ENCODE measurements around the gene HLA-F. TPM values are rescaled to one million over a fixed set of nuclear protein-coding genes. Genes with fewer than 3 reads are reported as not detected.

The HLA-F gene
- total RNA-seq, 1 experiment from 2014 or later = 7.6 TPM

DNA sequence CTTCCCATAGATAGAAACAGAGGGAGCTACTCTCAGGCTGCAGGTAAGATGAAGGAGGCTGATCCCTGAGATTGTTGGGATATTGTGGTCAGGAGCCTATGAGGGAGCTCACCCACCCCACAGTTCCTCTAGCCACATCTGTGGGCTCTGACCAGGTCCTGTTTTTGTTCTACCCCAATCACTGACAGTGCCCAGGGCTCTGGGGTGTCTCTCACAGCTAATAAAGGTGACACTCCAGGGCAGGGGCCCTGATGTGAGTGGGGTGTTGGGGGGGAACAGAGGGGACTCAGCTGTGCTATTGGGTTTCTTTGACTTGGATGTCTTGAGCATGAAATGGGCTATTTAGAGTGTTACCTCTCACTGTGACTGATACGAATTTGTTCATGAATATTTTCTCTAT, 2.8 kb downstream of the HLA-F start:
- no peak for TF ChIP-seq EZH2 (IDR thresholded peaks at IDR 0.05; ENCODE audit: low read depth)
- TF ChIP-seq, protein P1, sequence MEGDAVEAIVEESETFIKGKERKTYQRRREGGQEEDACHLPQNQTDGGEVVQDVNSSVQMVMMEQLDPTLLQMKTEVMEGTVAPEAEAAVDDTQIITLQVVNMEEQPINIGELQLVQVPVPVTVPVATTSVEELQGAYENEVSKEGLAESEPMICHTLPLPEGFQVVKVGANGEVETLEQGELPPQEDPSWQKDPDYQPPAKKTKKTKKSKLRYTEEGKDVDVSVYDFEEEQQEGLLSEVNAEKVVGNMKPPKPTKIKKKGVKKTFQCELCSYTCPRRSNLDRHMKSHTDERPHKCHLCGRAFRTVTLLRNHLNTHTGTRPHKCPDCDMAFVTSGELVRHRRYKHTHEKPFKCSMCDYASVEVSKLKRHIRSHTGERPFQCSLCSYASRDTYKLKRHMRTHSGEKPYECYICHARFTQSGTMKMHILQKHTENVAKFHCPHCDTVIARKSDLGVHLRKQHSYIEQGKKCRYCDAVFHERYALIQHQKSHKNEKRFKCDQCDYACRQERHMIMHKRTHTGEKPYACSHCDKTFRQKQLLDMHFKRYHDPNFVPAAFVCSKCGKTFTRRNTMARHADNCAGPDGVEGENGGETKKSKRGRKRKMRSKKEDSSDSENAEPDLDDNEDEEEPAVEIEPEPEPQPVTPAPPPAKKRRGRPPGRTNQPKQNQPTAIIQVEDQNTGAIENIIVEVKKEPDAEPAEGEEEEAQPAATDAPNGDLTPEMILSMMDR (conservative IDR thresholded peaks at IDR 0.05) = no peak
- H3K27me3 ChIP-seq (ENCODE audit: insufficient read depth, low read depth) = no peaks in the 10 kb centered on the region
- H3K4me2 ChIP-seq = no peak overlapping the region
- CTCF ChIA-PET = interaction anchor here (0.5 kb wide), 1 partner anchor 21 kb away, joined by 4 read pairs; no protein-coding TSS in a partner anchor
- no peaks in the 10 kb centered on the region for H3K79me2 ChIP-seq (ENCODE audit: low read depth)
- intact Hi-C loops (cut with micrococcal nuclease; ENCODE audit: unreplicated experiment) = no loop called here
- no peaks in the 10 kb centered on the region for H3K9me2 ChIP-seq (ENCODE audit: insufficient read depth)
- peak in 1 of 2 experiments; percentile 11 for DNase-seq
- BruUV-seq (replicated peaks) = no TSS peak
- POLR2A ChIA-PET (ENCODE audit: unreplicated experiment) = no interaction called here
- H3K4me1 ChIP-seq (replicated peaks; ENCODE audit: insufficient read depth) = no peaks in the 10 kb centered on the region
- H3K36me3 ChIP-seq (ENCODE audit: low read depth) = no peaks in the 10 kb centered on the region
- no peaks in the 10 kb centered on the region for H4K20me1 ChIP-seq (ENCODE audit: insufficient read depth)
- H3F3A ChIP-seq (ENCODE audit: insufficient read depth, low read depth) = no peaks in the 10 kb centered on the region
- H3K9me3 ChIP-seq (ENCODE audit: insufficient read depth, low read depth) = no peaks in the 10 kb centered on the region
- no peak overlapping the region for H3K4me3 ChIP-seq
- H3K27ac ChIP-seq = no peak overlapping the region
- no peak overlapping the region for H2AFZ ChIP-seq

DNA sequence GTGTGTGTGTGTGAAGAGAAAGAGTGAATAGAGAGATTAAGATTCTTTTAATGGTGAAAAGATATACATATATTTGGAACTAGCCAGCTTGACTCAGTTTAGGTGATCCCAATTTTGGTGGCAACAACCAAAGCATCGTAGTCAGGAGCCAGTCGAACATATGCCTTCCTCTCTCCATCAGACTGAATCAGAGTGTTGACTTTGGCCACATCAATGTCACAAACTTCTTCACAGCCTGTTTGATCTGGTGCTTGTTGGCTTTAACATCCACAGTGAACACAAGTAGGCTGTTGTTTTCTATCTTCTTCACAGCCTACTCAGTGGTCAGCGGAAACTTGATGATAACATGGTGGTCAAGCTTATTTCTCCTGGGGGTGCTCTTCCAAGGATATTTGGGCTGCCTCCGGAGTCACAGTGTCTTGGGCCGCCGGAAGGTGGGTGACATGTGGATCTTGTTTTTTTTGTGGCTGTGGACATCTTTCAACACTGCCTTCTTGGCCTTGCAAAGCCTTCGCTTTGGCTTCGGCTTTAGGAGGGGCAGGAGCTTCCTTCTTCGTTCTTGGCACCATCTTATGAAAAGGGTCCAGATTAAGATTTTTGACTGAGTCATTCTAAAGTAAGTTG, 3.4 kb downstream of the HLA-F start:
- H3K79me2 ChIP-seq (ENCODE audit: low read depth) = no peaks in the 10 kb centered on the region
- H3K27me3 ChIP-seq (ENCODE audit: insufficient read depth, low read depth) = no peaks in the 10 kb centered on the region
- no peaks in the 10 kb centered on the region for H3K36me3 ChIP-seq (ENCODE audit: low read depth)
- ChIA-PET CTCF (interaction anchor here (1.0 kb wide), 1 partner anchor 12 kb away, joined by 3 read pairs; no protein-coding TSS in a partner anchor), POLR2A (ENCODE audit: unreplicated experiment) (interaction anchor here (0.6 kb wide), 1 partner anchor 49 kb away, joined by 13 read pairs; no protein-coding TSS in a partner anchor)
- intact Hi-C loops (cut with micrococcal nuclease; ENCODE audit: unreplicated experiment) = no loop called here
- peak in 1 of 2 experiments; percentile 21 for DNase-seq
- no TSS peak for BruUV-seq (replicated peaks)
- no peaks in the 10 kb centered on the region for H3K9me3 ChIP-seq (ENCODE audit: insufficient read depth, low read depth)
- TF ChIP-seq, protein P1 (conservative IDR thresholded peaks at IDR 0.05) = no peak
- TF ChIP-seq EZH2 (IDR thresholded peaks at IDR 0.05; ENCODE audit: low read depth) = no peak
- no peaks in the 10 kb centered on the region for H4K20me1 ChIP-seq (ENCODE audit: insufficient read depth)
- no peak overlapping the region for H3K27ac ChIP-seq
- H3F3A ChIP-seq (ENCODE audit: insufficient read depth, low read depth) = no peaks in the 10 kb centered on the region
- no peaks in the 10 kb centered on the region for H3K4me1 ChIP-seq (replicated peaks; ENCODE audit: insufficient read depth)
- no peaks in the 10 kb centered on the region for H3K9me2 ChIP-seq (ENCODE audit: insufficient read depth)
- H2AFZ ChIP-seq = no peak overlapping the region
- no peak overlapping the region for H3K4me2 ChIP-seq
- H3K4me3 ChIP-seq = no peak overlapping the region

- Histone ChIP-seq H3K4me2 (no peak overlapping the region), H3K4me3 (no peak overlapping the region), H3F3A (ENCODE audit: insufficient read depth, low read depth) (no peaks in the 10 kb centered on the region), H2AFZ (no peak overlapping the region), H3K9me3 (ENCODE audit: insufficient read depth, low read depth) (no peaks in the 10 kb centered on the region), H3K36me3 (ENCODE audit: low read depth) (no peaks in the 10 kb centered on the region), H3K79me2 (ENCODE audit: low read depth) (no peaks in the 10 kb centered on the region), H3K27ac (no peak overlapping the region), H3K4me1 (replicated peaks; ENCODE audit: insufficient read depth) (no peaks in the 10 kb centered on the region), H3K27me3 (ENCODE audit: insufficient read depth, low read depth) (no peaks in the 10 kb centered on the region), H3K9me2 (ENCODE audit: insufficient read depth) (no peaks in the 10 kb centered on the region), H4K20me1 (ENCODE audit: insufficient read depth) (no peaks in the 10 kb centered on the region)
- POLR2A ChIA-PET (ENCODE audit: unreplicated experiment) = interaction anchor here (0.6 kb wide), 1 partner anchor 10 kb away, joined by 6 read pairs; no protein-coding TSS in a partner anchor
- intact Hi-C loops (cut with micrococcal nuclease; ENCODE audit: unreplicated experiment) = no loop called here
- DNase-seq = no peak
- BruUV-seq (replicated peaks) = no TSS peak
- no peak for TF ChIP-seq EZH2 (IDR thresholded peaks at IDR 0.05; ENCODE audit: low read depth)
- TF ChIP-seq, protein P1 (conservative IDR thresholded peaks at IDR 0.05) = no peak
- CTCF ChIA-PET = interaction anchor here (1.0 kb wide), 1 partner anchor 11 kb away, joined by 3 read pairs; no protein-coding TSS in a partner anchor
Observed at GRCh38 chr6:29727637-29728036, 4.4 kb downstream of the HLA-F start.
